HCT116 (cell line): ENCODE data around the gene ADCY10. TPM values are rescaled to one million over a fixed set of nuclear protein-coding genes. Genes with fewer than 3 reads are reported as not detected.

ENCODE experiments used
- ATAC-seq: fragments of 200-7000 bp; cut with Tn5 transposase; 2 replicates; pipeline ENCODE4 v1.9.1; 2020; ENCODE audit warnings: mild to moderate bottlenecking, moderate library complexity
- BruUV-seq: library from RNA; stranded (reverse); fragments of 400-500 nt; replicated peaks from 2 replicates; lab custom pipeline; 2021; lab: Mats Ljungman, UMichigan
- CTCF ChIA-PET: fragments of 300-600 bp; sonication (Branson Sonifier 250); formaldehyde crosslinking; loops from one replicate; lab custom pipeline; 2021; ENCODE audit warnings: antibody characterized with exemption; lab: Charles Lee
- POLR2A ChIA-PET: fragments of 300-600, 350-600 bp; sonication (Branson Sonifier 250); formaldehyde crosslinking; loops from one replicate; lab custom pipeline; 2021; ENCODE audit warnings: antibody characterized with exemption; lab: Charles Lee
- RAD21 ChIA-PET, 2 experiments: fragments of 300-600 bp; sonication (Branson Sonifier 250); formaldehyde crosslinking; loops; one replicate each; lab custom pipeline; 2023; ENCODE audit warnings: low total read pairs in 2 of 2; ENCODE audit not compliant: uncharacterized antibody in 2 of 2, unreplicated experiment in 2 of 2, low non-redundant PET in 1 of 2; lab: Charles Lee
- DNase-seq: peaks from one replicate; pipeline ENCODE4 v3.0.0-alpha.2; 2010; ENCODE audit warnings: low read depth, low spot score
- H2AFZ ChIP-seq: fragments of 200-600 bp; shearing (Covaris generic), sonication (generic); 2 replicates; pipeline ENCODE4 v1.6.1; 2017; ENCODE audit warnings: low read depth, mixed run types, mixed read lengths, antibody characterized with exemption, low read length; ENCODE audit not compliant: poor library complexity, severe bottlenecking
- H3K27ac ChIP-seq: 2 replicates; pipeline ENCODE4 v1.5.1; 2012; ENCODE audit warnings: low read depth, low read length
- H3K27me3 ChIP-seq: fragments of 200-600 bp; sonication (generic); 2 replicates; pipeline ENCODE4 v1.6.1; 2016; ENCODE audit warnings: mixed run types, low read length, mixed read lengths; ENCODE audit not compliant: insufficient read depth
- H3K36me3 ChIP-seq, 2 experiments: fragments of 200-500 bp in 1 of 2; fragments of 200-600 bp in 1 of 2; sonication (Bioruptor generic) in 1 of 2; sonication (generic) in 1 of 2; 2 replicates each; pipeline versions ENCODE4 v1.5.1 to v1.6.1; 2014 to 2016; ENCODE audit warnings: low read length in 2 of 2, inconsistent platforms in 1 of 2, mixed read lengths in 1 of 2, mixed run types in 1 of 2; ENCODE audit not compliant: insufficient read depth in 2 of 2, control insufficient read depth in 1 of 2
- H3K4me1 ChIP-seq, 2 experiments: fragments of 200-600 bp in 1 of 2; sonication (generic) in 1 of 2; 2 replicates each; pipeline versions ENCODE4 v1.5.1 to v1.6.1; 2012 to 2017; ENCODE audit warnings: low read length in 2 of 2, inconsistent platforms in 1 of 2, mild to moderate bottlenecking in 1 of 2, mixed read lengths in 1 of 2, mixed run types in 1 of 2, moderate library complexity in 1 of 2; ENCODE audit not compliant: insufficient read depth in 2 of 2, control insufficient read depth in 1 of 2
- H3K4me2 ChIP-seq: fragments of 200-600 bp; sonication (generic); 2 replicates; pipeline ENCODE4 v1.6.1; 2017; ENCODE audit warnings: mixed run types, low read length, mixed read lengths
- H3K4me3 ChIP-seq, 2 experiments: fragments of 200-600 bp in 1 of 2; sonication (generic) in 1 of 2; replicated peaks in 1 of 2; 2 replicates each; pipeline ENCODE4 v1.5.1; 2011 to 2016; ENCODE audit warnings: low read length in 2 of 2, control low read depth in 1 of 2, low read depth in 1 of 2, mild to moderate bottlenecking in 1 of 2, mixed read lengths in 1 of 2, mixed run types in 1 of 2
- H3K79me2 ChIP-seq: fragments of 200-600 bp; sonication (generic); 2 replicates; pipeline ENCODE4 v1.6.1; 2017; ENCODE audit warnings: mild to moderate bottlenecking, mixed run types, low read length, moderate library complexity, mixed read lengths; ENCODE audit not compliant: insufficient read depth
- H3K9ac ChIP-seq: fragments of 200-600 bp; sonication (generic); 2 replicates; pipeline ENCODE4 v1.6.1; 2016; ENCODE audit warnings: low read length, mixed read lengths
- H3K9me2 ChIP-seq: fragments of 200-600 bp; sonication (generic), shearing (Covaris generic); 2 replicates; pipeline ENCODE4 v1.6.1; 2017; ENCODE audit warnings: mixed run types, mild to moderate bottlenecking, moderate library complexity; ENCODE audit not compliant: insufficient read depth
- H3K9me3 ChIP-seq, 2 experiments: fragments of 200-500 bp in 1 of 2; fragments of 200-600 bp in 1 of 2; sonication (Bioruptor generic) in 1 of 2; sonication (generic) in 1 of 2; 2 replicates each; pipeline ENCODE4 v1.6.1; 2014 to 2017; ENCODE audit warnings: low read length in 2 of 2, mixed read lengths in 2 of 2, inconsistent platforms in 1 of 2, low read depth in 1 of 2, mild to moderate bottlenecking in 1 of 2, mixed run types in 1 of 2, moderate library complexity in 1 of 2; ENCODE audit not compliant: control insufficient read depth in 1 of 2, insufficient read depth in 1 of 2
- H4K20me1 ChIP-seq: fragments of 200-600 bp; sonication (generic), shearing (Covaris generic); 2 replicates; pipeline ENCODE4 v1.6.1; 2017; ENCODE audit warnings: mixed run types, mild to moderate bottlenecking, moderate library complexity; ENCODE audit not compliant: insufficient read depth
- CEBPB ChIP-seq: IDR thresholded peaks from 2 replicates; pipeline ENCODE4 v1.6.1; 2012; ENCODE audit warnings: low read depth
- CTCF ChIP-seq, 3 experiments: fragments of 200-600 bp in 1 of 3; sonication (generic) in 1 of 3; IDR thresholded peaks in 2 of 3; conservative IDR thresholded peaks in 1 of 3; 2 replicates each; pipeline ENCODE4 v1.5.1; 2012 to 2017; ENCODE audit warnings: low read depth in 2 of 3, low read length in 2 of 3, antibody characterized with exemption in 1 of 3, borderline replicate concordance in 1 of 3, control low read depth in 1 of 3, mild to moderate bottlenecking in 1 of 3, mixed read lengths in 1 of 3, mixed run types in 1 of 3, moderate library complexity in 1 of 3; ENCODE audit not compliant: insufficient read depth in 1 of 3
- EGR1 ChIP-seq: IDR thresholded peaks from 2 replicates; pipeline ENCODE4 v1.6.1; 2012; ENCODE audit warnings: low read depth
- EZH2 ChIP-seq: fragments of 200-600 bp; sonication (generic); IDR thresholded peaks from 2 replicates; pipeline ENCODE4 v1.6.1; 2017; ENCODE audit warnings: antibody characterized with exemption, mixed run types
- MAX ChIP-seq: IDR thresholded peaks from 2 replicates; pipeline ENCODE4 v1.6.1; 2012
- POLR2A ChIP-seq: IDR thresholded peaks from 2 replicates; pipeline ENCODE4 v1.7.0; 2011; ENCODE audit warnings: borderline replicate concordance; ENCODE audit not compliant: insufficient read depth, insufficient read length; ENCODE audit errors: extremely low read depth
- POLR2AphosphoS5 ChIP-seq: IDR thresholded peaks from 2 replicates; pipeline ENCODE4 v1.6.1; 2011; ENCODE audit warnings: mild to moderate bottlenecking, low read depth, low read length, moderate library complexity
- REST ChIP-seq: IDR thresholded peaks from 2 replicates; pipeline ENCODE4 v1.6.1; 2012; ENCODE audit warnings: low read depth
- SIN3A ChIP-seq: IDR thresholded peaks from 2 replicates; pipeline ENCODE4 v1.6.1; 2012; ENCODE audit warnings: low read depth
- YY1 ChIP-seq: IDR thresholded peaks from 2 replicates; pipeline ENCODE4 v1.6.1; 2011; ENCODE audit warnings: low read length, low read depth, moderate library complexity, mild to moderate bottlenecking; ENCODE audit not compliant: insufficient replicate concordance; ENCODE audit errors: extremely low read depth
- ZFX ChIP-seq: fragments of 450-650 bp; IDR thresholded peaks from 2 replicates; pipeline ENCODE4 v1.6.1; 2017
- ZNF274 ChIP-seq: fragments of 200-500 bp; sonication (Bioruptor generic); IDR thresholded peaks from 2 replicates; pipeline ENCODE4 v1.6.1; 2014; ENCODE audit warnings: mild to moderate bottlenecking, low read depth, low read length, inconsistent platforms
- intact Hi-C: fragments of 100-400 bp; cut with micrococcal nuclease; formaldehyde crosslinking; loops from 2 replicates; pipeline ENCODE4 v1.10.0; 2022
- total RNA-seq: library from RNA; stranded (reverse); gene quantifications from one replicate; pipeline ENCODE4 v1.2.1, GENCODE V29; 2021; ENCODE audit not compliant: unreplicated experiment

The ADCY10 gene
- total RNA-seq, 1 experiment from 2014 or later: 0.30 TPM

- POLR2A ChIA-PET: no interaction called here
- Histone ChIP-seq H3K36me3 (no peaks in the 10 kb centered on the region), H3K9me3 (no peaks in the 10 kb centered on the region), H3K27ac (no peak overlapping the region), H3K79me2 (no peaks in the 10 kb centered on the region), H2AFZ (no peak overlapping the region), H4K20me1 (no peaks in the 10 kb centered on the region), H3K9ac (no peak overlapping the region), H3K4me1 (no peaks in the 10 kb centered on the region), H3K4me2 (no peak overlapping the region), H3K9me2 (no peaks in the 10 kb centered on the region), H3K27me3 (no peaks in the 10 kb centered on the region), H3K4me3 (no peak overlapping the region)
- TF ChIP-seq ZNF274 (no peak), EGR1 (no peak), ZFX (no peak), REST (no peak), SIN3A (no peak), CEBPB (no peak), MAX (no peak), YY1 (no peak), POLR2AphosphoS5 (no peak), EZH2 (no peak), CTCF (IDR thresholded peaks at IDR 0.05 in 2 of 3, conservative IDR thresholded peaks at IDR 0.05 in 1 of 3; ENCODE audit: borderline replicate concordance in 1 of 3, insufficient read depth in 1 of 3, low read depth in 2 of 3, low read length in 2 of 3) (no peak), POLR2A (no peak)
- BruUV-seq: no TSS peak
- ATAC-seq (no peak), DNase-seq (no peak)
- intact Hi-C loops: no loop called here
- RAD21 ChIA-PET: no interaction called here
- CTCF ChIA-PET: no interaction called here
These were observed 13.0 kb downstream of the ADCY10 start for GRCh38 chr1:167900907-167901306.
